Mononuclear cell (primary cell): ENCODE results near the gene LRP6. TPM values are rescaled to one million over a fixed set of nuclear protein-coding genes. Genes with fewer than 3 reads are reported as not detected.
"Not testable (repeated sequence)": the region's sequence is repeated elsewhere in the genome, so short reads cannot be mapped to it uniquely, and the experiment has no call there.

ENCODE experiments used
- H3K27me3 ChIP-seq: 2 replicates; pipeline ENCODE4 v1.6.0; 2011; ENCODE audit warnings: low read length, control low read depth; ENCODE audit not compliant: insufficient read depth
- H3K4me1 ChIP-seq: 2 replicates; pipeline ENCODE4 v1.5.1; 2011; ENCODE audit warnings: mild to moderate bottlenecking, low read length, control low read depth; ENCODE audit not compliant: insufficient read depth
- H3K4me3 ChIP-seq: 2 replicates; pipeline ENCODE4 v1.5.1; 2011; ENCODE audit warnings: mild to moderate bottlenecking, low read length, moderate library complexity
- H3K9me3 ChIP-seq: 2 replicates; pipeline ENCODE4 v1.5.1; 2011; ENCODE audit warnings: low read depth, mild to moderate bottlenecking, control low read depth, low read length
- total RNA-seq: library from RNA; depleted of rRNA; stranded (reverse); fragments of >200 nt; gene quantifications from one replicate; pipeline ENCODE4 v1.2.3, GENCODE V29; 2012

LRP6 gene
- total RNA-seq, 1 donor = 4.9 TPM

DNA sequence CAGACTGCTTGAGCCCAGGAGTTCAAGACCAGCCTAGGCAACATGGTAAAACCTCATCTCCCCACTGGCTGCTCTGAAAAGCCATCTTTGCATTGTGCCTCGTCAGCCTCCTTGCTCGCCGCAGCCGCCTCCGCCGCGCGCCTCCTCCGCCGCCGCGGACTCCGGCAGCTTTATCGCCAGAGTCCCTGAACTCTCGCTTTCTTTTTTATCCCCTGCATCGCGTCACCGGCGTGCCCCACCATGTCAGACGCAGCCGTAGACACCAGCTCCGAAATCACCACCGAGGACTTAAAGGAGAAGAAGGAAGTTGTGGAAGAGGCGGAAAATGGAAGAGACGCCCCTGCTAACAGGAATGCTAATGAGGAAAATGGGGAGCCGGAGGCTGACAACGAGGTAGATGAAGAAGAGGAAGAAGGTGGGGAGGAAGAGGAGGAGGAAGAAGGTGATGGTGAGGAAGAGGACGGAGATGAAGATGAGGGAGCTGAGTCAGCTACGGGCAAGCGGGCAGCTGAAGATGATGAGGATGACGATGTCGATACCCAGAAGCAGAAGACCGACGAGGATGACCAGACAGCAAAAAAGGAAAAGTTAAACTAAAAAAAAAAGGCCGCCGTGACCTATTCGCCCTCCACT lies 155.8 kb downstream of the LRP6 start:
- H3K27me3 ChIP-seq, H3K4me1 ChIP-seq, H3K4me3 ChIP-seq, H3K9me3 ChIP-seq: not testable (repeated sequence)

DNA sequence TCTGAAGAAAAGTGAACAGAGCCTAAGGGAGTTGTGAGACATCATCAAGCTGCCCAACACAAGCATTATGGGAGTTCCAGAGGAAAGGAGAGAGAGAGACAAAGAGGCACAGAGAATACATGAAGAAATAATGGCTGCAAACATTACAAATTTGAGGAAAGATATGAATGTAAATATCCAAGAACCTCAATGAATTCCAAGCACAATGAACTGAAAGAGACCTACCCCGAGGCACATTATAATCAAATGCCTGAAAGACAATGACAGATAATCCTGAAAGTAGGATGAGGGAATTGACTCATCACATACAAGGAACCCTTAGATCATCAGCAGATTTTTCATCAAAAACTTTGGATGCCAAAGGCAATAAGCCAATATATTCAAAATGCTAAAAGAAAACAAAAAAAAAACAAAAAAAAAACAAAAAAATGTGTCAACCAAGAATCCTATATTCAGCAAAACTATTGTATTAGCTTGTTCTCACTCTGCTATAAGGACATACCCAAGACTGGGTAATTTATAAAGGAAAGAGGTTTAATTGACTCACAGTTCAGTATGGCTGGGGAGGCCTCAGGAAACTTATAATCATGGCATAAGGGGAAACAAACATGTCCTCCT lies 158.3 kb downstream of the LRP6 start:
- H3K4me3 ChIP-seq = no peak overlapping the region
- H3K9me3 ChIP-seq = peaks cover 8% of the 10 kb centered on the region
- H3K27me3 ChIP-seq = no peaks in the 10 kb centered on the region
- no peaks in the 10 kb centered on the region for H3K4me1 ChIP-seq

DNA sequence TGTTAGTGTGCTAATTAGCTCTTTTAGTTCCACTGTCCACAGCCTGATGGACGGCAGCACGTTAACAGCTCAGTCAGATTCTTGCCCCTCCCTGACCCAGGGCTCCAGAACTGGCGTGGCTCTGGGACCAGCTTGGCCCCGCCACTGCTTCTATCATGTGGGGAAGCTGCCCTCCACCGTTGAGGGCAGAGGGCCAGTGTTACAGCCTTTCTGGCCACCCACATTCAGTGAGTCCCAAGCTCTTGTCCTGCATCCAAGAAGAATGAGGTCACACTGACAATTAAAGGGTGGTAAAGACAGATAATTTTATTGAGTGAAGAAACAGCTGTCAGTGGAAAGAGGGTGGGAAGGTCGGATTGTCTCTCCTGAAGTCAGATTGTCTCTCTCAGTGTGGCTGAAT lies 159.2 kb downstream of the LRP6 start:
- Histone ChIP-seq H3K27me3 (no peaks in the 10 kb centered on the region), H3K4me3 (no peak overlapping the region), H3K4me1 (no peaks in the 10 kb centered on the region), H3K9me3 (peaks cover 8% of the 10 kb centered on the region)

DNA sequence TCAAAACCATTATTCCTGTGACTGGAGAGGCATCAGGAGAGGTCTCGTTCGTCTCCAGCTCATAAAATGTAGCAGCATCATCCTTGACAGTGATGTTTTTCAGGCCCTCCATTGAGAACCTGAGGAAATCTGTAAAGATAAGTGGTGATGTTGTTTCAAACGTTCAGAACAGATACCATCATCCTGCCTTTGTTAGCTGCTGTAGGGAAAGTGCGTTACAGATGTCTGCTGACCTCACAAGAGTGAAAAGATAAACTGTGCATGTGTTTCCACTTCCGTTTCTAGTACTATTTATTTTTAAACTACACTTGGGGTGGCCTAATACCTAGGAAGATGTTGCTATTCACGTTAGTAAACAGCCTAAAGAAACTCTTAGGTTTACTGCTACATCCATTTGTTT lies 167.7 kb downstream of the LRP6 start:
- Histone ChIP-seq H3K4me1 (no peaks in the 10 kb centered on the region), H3K27me3 (no peaks in the 10 kb centered on the region), H3K9me3 (no peaks in the 10 kb centered on the region), H3K4me3 (no peak overlapping the region)

DNA sequence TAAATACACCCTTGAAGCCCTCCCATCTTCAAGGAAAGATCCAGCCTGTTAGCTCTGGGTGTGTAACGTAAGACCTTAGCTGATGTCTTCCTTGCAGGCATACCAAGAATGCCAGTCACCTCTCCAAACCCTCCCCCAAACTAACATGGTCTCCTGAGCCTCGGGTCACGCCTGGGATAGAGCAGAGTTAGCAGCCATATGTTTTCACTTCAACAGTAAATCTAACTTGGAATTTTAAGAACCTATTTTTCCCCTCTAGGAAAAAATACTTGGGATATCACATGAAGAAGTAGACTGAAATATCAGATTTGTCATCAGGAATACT lies 168.2 kb downstream of the LRP6 start:
- Histone ChIP-seq H3K27me3 (no peaks in the 10 kb centered on the region), H3K9me3 (no peaks in the 10 kb centered on the region), H3K4me3 (no peak overlapping the region)

DNA sequence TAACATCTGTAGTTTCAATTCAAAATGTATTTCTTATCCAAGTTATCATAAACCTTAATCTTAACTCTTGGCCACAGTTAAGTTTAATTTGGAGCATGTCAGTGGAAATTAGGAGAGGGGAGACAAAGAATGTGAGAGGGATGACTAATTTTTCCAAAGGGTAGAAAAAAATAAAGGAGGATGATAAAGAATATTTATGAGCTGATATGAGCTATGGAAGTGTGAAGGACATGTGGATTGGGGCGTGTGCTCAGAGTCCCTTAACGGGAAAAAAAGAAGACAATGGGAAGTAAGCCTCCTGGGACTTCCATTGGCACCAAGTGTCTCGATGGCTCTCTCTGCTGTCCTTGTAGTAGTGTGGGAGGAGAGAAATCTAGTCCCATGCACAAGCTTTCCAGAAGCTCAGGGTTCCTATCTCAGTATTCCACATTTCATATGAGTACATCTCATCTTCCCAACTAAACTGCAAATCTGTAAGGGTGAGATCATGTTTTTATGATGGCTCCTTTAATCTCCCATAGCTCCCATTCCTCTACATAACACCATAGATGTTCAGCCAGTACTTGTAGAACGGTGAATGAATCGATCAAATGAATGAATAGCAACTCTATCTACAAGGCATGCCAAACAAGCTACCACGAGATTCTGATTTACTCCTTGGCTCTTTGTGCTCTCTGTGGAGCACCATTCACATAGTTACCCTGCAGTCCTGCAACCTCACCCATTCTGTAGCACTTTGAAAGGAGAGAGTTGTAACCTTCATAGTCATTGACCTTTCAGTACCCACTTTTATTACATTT lies 168.8 kb downstream of the LRP6 start:
- H3K9me3 ChIP-seq = no peaks in the 10 kb centered on the region
- no peak overlapping the region for H3K4me3 ChIP-seq
- no peaks in the 10 kb centered on the region for H3K4me1 ChIP-seq
- no peaks in the 10 kb centered on the region for H3K27me3 ChIP-seq

More for the DNA sequence above, 168.2 kb downstream of the LRP6 start:
- no peaks in the 10 kb centered on the region for H3K4me1 ChIP-seq

DNA sequence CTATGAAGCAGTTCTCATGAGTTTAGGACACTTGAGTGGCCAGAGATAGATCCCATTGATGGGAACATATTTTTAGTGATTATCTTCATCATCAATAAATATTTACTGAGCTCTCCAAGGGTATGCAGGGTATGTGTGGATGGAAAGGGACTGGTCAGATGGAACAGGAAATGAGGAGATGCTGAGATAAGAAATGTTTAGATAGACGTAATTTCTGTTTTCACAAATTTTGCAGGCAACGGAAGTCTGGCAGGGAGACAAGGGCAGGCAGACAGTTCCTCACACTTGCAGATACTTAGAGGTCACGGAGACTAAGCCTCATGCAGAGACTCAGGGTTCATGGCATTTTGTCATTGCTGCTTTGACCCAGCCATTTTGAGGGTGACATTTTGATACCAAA lies 171.8 kb downstream of the LRP6 start:
- no peaks in the 10 kb centered on the region for H3K9me3 ChIP-seq
- H3K4me1 ChIP-seq = no peaks in the 10 kb centered on the region
- H3K4me3 ChIP-seq = no peak overlapping the region
- no peaks in the 10 kb centered on the region for H3K27me3 ChIP-seq

DNA sequence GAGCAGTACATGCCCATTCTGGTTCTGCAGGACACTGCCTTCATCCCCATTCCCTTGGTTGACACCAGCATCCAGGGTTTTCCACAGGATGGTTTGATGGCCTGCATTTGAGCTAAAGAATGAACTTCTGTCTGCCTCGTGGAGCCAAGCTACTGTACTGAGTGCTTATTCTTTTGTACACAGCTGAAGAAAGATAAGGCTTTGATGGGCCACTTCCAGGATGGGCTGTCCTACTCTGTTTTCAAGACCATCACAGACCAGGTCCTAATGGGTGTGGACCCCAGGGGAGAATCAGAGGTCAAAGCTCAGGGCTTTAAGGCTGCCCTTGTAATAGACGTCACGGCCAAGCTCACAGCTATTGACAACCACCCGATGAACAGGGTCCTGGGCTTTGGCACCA lies 172.4 kb downstream of the LRP6 start:
- H3K27me3 ChIP-seq = no peaks in the 10 kb centered on the region
- H3K9me3 ChIP-seq = no peaks in the 10 kb centered on the region
- H3K4me1 ChIP-seq = no peaks in the 10 kb centered on the region
- H3K4me3 ChIP-seq = no peak overlapping the region

DNA sequence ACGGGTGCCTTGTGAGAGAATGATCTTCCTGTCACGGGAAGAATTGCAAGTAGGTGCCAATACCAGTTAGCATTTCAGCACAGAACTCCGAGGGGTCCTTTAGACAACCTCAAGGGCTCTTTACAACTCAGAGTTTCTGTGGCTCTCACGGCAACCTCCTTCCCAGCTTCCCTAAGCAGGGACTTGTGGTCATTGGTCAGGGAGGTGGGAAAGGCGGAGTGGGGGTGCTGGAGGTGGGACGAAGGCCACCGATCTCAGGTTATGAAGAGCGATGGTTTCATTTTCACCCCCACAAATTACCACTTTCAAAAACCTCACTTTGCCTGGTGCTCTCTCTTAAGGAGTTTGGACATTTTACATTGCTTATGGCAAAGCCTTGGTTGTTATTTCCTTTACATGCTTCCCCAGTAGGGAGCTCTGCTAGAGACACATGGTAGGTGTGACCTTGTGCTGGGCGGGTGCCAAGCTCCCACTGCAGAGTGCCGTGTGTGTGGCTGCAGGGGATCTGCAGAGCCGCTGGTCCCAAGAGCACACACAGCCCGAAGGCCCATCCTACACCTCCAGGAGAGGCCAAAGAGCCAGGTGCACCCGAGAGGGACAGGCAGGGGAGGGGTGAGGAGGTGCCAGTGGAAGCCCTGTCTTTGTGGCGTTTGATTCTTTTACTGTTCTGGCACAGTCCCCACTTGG lies 174.7 kb downstream of the LRP6 start:
- H3K4me1 ChIP-seq = no peaks in the 10 kb centered on the region
- no peaks in the 10 kb centered on the region for H3K9me3 ChIP-seq
- no peaks in the 10 kb centered on the region for H3K27me3 ChIP-seq
- no peak overlapping the region for H3K4me3 ChIP-seq

DNA sequence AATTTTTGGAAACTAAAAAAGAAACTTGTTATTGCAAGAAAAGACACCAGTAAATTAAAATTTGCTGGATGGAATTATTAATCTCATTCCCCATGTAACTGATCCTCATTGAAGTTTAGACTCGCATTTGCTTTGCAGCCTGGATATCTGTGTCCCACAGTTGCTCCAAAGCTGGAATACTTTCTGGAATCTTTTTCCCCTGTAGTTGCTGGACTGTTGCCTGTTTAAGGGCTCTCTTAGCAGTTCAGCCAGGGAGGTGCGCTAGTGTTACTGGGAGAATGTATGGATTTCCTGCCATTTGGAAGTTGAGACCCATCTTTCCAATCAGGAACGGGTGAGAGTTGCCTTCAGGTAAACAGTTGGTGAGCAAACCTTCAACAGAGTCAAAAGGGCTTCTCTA lies 175.8 kb downstream of the LRP6 start:
- H3K4me1 ChIP-seq = no peaks in the 10 kb centered on the region
- no peaks in the 10 kb centered on the region for H3K27me3 ChIP-seq
- H3K9me3 ChIP-seq = no peaks in the 10 kb centered on the region
- no peak overlapping the region for H3K4me3 ChIP-seq

DNA sequence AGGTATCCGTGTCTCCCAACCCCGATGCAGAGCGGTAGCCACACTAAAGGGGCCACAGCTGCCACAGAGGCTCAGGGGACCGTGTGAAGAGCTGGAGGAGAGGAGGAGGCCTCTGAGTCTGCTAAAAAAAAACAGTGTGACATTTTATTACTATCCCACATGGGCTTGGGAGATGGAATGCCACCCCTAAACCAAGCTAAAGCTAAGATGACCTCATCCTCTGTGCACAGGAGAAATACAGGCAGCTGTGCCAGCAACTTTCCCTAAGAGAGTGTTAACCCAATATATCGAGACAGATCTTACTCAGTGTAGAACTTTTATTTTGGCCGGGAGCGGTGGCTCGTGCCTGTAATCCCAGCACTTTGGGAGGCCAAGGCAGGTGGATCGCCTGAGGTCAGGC lies 178.1 kb downstream of the LRP6 start:
- no peaks in the 10 kb centered on the region for H3K9me3 ChIP-seq
- H3K4me3 ChIP-seq = no peak overlapping the region
- H3K27me3 ChIP-seq = no peaks in the 10 kb centered on the region
- H3K4me1 ChIP-seq = no peaks in the 10 kb centered on the region

DNA sequence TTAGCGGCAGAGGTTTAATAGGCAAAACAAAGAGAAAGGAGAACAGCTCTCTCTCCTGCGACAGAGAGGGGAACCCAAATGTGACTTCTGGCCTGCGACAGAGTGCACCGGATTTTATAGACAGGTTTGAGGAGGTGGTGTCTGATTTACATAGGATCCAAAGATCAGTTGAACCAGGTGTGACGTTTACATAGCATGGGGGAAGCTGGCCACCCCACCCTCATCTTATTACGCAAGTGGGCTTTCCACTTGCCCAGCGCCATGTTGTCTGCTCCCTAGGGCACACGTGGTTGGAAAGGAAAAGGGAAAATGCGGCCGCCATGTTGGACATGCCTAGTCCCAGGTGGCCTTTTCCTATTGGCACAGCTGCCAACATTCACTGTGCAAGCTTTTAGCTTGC lies 178.7 kb downstream of the LRP6 start:
- Histone ChIP-seq H3K9me3 (no peaks in the 10 kb centered on the region), H3K4me1 (no peaks in the 10 kb centered on the region), H3K27me3 (no peaks in the 10 kb centered on the region), H3K4me3 (no peak overlapping the region)

DNA sequence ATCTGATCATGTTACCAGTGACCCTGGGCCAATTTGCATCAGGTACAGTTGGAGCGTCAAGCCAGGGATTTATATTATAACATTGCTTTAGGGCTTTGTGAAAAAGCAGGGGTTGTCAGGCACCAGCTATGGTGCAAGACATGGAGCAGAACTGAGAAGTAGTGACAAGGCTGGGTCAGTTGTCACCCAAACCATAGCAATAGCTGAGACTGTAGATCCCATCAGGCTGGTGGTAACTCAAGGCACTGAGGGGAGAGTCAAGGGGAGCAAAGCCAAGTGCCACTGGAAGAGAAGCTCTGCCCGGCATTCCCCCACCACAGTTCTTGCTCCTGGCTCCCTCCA lies 179.2 kb downstream of the LRP6 start:
- Histone ChIP-seq H3K9me3 (no peaks in the 10 kb centered on the region), H3K4me1 (no peaks in the 10 kb centered on the region), H3K27me3 (no peaks in the 10 kb centered on the region), H3K4me3 (no peak overlapping the region)

DNA sequence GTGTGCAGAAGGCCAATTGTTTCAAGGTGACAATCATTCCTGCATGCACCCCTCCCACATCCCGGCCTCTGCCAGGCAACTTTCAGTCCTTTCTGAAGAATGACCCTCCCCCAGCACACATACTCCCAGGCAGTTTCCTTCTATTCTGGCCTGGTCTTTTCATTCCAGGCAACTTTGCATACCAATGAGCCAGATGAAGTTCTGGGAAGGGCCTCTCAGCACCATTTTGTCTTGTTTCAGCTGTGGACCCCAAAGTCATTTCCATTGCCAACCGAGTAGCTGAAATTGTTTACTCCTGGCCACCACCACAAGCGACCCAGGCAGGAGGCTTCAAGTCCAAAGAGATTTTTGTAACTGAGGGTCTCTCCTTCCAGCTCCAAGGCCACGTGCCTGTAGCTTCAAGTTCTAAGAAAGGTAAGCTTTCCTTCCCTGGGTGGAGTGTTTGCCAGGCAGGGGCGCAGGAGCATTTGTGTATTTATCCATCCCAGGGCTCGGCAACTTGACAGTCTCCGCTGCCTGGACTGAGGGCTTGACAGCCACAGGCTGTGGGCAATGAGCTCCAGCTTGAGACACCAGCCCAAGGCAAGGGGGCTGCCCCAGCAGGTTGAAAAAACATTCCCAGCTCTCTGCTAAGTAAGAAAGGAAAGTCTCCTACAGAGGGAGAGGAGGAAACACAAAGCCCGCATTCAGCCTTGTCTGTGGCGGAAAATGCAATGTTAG lies 179.7 kb downstream of the LRP6 start:
- Histone ChIP-seq H3K4me3 (no peak overlapping the region), H3K9me3 (no peaks in the 10 kb centered on the region), H3K4me1 (no peaks in the 10 kb centered on the region), H3K27me3 (no peaks in the 10 kb centered on the region)

DNA sequence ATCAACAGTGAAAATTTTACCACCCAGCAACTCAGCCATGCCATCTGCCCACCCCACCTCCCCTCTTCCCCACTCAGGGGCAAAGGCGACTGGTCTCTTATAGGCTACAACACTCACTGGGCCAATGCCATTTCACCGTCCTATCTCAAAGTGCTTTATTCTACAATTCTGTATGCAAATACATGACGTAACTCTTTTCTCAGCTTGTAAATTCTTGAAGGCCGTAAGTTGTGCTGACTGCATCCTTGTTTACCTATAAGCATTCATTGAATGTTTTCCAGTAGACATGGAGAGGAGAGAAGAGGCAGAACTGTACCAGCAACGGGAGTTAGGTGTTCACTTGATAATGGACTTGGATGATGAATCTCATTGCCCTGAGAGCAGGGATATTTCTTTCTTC lies 180.5 kb downstream of the LRP6 start:
- H3K9me3 ChIP-seq = no peaks in the 10 kb centered on the region
- no peaks in the 10 kb centered on the region for H3K27me3 ChIP-seq
- no peaks in the 10 kb centered on the region for H3K4me1 ChIP-seq
- H3K4me3 ChIP-seq = no peak overlapping the region
